Measurements from ENCODE around the gene ALG13.

DNA sequence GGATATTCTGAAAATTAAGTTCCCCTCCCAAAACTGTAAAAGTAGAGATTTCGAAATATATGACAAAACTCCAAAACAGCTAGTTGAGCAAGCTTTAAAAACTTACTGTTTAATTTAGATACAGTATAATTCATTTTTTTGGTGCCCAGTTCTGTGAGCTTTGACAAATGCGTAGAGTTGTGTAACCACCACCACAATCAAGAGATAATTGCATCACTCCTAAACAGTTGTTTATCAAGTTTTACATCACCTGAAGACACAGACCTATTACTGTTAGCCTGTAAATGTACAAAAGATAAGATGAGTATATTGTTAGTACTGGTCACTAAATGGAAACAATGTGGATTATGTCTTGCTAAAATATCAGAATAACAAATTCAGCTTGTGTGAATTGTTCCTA, 62.3 kb downstream of the ALG13 start:
- TF ChIP-seq, protein P1, sequence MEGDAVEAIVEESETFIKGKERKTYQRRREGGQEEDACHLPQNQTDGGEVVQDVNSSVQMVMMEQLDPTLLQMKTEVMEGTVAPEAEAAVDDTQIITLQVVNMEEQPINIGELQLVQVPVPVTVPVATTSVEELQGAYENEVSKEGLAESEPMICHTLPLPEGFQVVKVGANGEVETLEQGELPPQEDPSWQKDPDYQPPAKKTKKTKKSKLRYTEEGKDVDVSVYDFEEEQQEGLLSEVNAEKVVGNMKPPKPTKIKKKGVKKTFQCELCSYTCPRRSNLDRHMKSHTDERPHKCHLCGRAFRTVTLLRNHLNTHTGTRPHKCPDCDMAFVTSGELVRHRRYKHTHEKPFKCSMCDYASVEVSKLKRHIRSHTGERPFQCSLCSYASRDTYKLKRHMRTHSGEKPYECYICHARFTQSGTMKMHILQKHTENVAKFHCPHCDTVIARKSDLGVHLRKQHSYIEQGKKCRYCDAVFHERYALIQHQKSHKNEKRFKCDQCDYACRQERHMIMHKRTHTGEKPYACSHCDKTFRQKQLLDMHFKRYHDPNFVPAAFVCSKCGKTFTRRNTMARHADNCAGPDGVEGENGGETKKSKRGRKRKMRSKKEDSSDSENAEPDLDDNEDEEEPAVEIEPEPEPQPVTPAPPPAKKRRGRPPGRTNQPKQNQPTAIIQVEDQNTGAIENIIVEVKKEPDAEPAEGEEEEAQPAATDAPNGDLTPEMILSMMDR (IDR thresholded peaks at IDR 0.05; ENCODE audit: insufficient read depth, low read length, poor library complexity, severe bottlenecking), result no peak
- TF ChIP-seq EZH2phosphoT487 (conservative IDR thresholded peaks at IDR 0.05; ENCODE audit: low read length), result no peak

Data from SU-DHL-6 (cell line).